HepG2 (cell line): ENCODE results near the gene BLCAP. TPM values are rescaled to one million over a fixed set of nuclear protein-coding genes. Genes with fewer than 3 reads are reported as not detected.

Experiments used
- CBX5 ChIP-seq: sonication (generic); formaldehyde crosslinking; IDR thresholded peaks from 2 replicates; pipeline ENCODE4 v1.4.0; 2020; ENCODE audit warnings: missing genetic modification reagents, borderline replicate concordance
- KMT2B ChIP-seq: IDR thresholded peaks from 2 replicates; pipeline ENCODE4 v1.6.1; 2016; ENCODE audit warnings: missing genetic modification reagents, missing compliant biosample characterization
- NRL ChIP-seq: sonication (generic); formaldehyde crosslinking; IDR thresholded peaks from 2 replicates; pipeline ENCODE4 v1.5.0; 2020; ENCODE audit warnings: missing genetic modification reagents, mild to moderate bottlenecking, moderate library complexity, borderline replicate concordance
- PRPF4 ChIP-seq: fragments of 200-400 bp; formaldehyde crosslinking; IDR thresholded peaks from 2 replicates; pipeline ENCODE4 v1.6.1; 2016; ENCODE audit warnings: low read length, low read depth; ENCODE audit not compliant: poor library complexity, severe bottlenecking
- ZNF432 ChIP-seq: sonication (generic); formaldehyde crosslinking; IDR thresholded peaks from 2 replicates; pipeline ENCODE4 v1.5.0; 2020; ENCODE audit warnings: missing genetic modification reagents, mild to moderate bottlenecking, borderline replicate concordance
- ZNF703 ChIP-seq: sonication (generic); formaldehyde crosslinking; IDR thresholded peaks from 2 replicates; pipeline ENCODE4 v1.5.1; 2020; ENCODE audit warnings: missing genetic modification reagents, mild to moderate bottlenecking, moderate library complexity, borderline replicate concordance
- ZNF720 ChIP-seq: sonication (generic); formaldehyde crosslinking; IDR thresholded peaks from 2 replicates; pipeline ENCODE4 v1.4.0; 2020; ENCODE audit warnings: missing genetic modification reagents
- polyA plus RNA-seq, 8 experiments: library from polyadenylated mRNA; depleted of rRNA in 3 of 8; stranded (reverse) in 7 of 8; unstranded in 1 of 8; fragments of >200 nt; fragmentation: Illumina TruSeq in 4 of 8; extraction: Trizol in 4 of 8; gene quantifications; 2 replicates each; pipeline versions ENCODE4 v1.2.1 to v1.2.3, GENCODE V29; 2011 to 2016; ENCODE audit warnings: low read depth in 4 of 8, missing spikeins in 1 of 8, mixed read lengths in 1 of 8; ENCODE audit not compliant: insufficient read depth in 1 of 8
- total RNA-seq, 5 experiments: library from RNA; depleted of rRNA; stranded (reverse); fragments of >200 nt; fragmentation: Illumina TruSeq; extraction: Trizol; gene quantifications; 2 replicates each; pipeline ENCODE4 v1.2.3, GENCODE V29; 2016; ENCODE audit warnings: low read depth in 1 of 5
- TF ChIP-seq, protein P1 (sequence below): sonication (generic); formaldehyde crosslinking; IDR thresholded peaks from 2 replicates; pipeline ENCODE4 v1.4.0; 2020; ENCODE audit warnings: mild to moderate bottlenecking, missing genetic modification reagents
- TF ChIP-seq, protein P2 (sequence below): sonication (generic); formaldehyde crosslinking; IDR thresholded peaks from 2 replicates; pipeline ENCODE4 v1.4.0; 2020; ENCODE audit warnings: mild to moderate bottlenecking, missing genetic modification reagents
- TF ChIP-seq, protein P3 (sequence below): fragments of 450-650 bp; IDR thresholded peaks from 2 replicates; pipeline ENCODE4 v1.6.1; 2016
- TF ChIP-seq, protein P4 (sequence below): sonication (generic); formaldehyde crosslinking; IDR thresholded peaks from 2 replicates; pipeline ENCODE4 v1.4.0; 2020; ENCODE audit warnings: missing genetic modification reagents, low read depth, mild to moderate bottlenecking, borderline replicate concordance
- TF ChIP-seq, protein P5 (sequence below): sonication (generic); formaldehyde crosslinking; IDR thresholded peaks from 2 replicates; pipeline ENCODE4 v1.5.1; 2020; ENCODE audit warnings: mild to moderate bottlenecking, missing genetic modification reagents, borderline replicate concordance
- TF ChIP-seq, protein P6 (sequence below): sonication (generic); formaldehyde crosslinking; IDR thresholded peaks from 2 replicates; pipeline ENCODE4 v1.4.0; 2020; ENCODE audit warnings: missing genetic modification reagents, borderline replicate concordance

BLCAP gene
- total and polyA plus RNA-seq, 2 of the 13 experiments (the other 11 are each of a cell fraction or from before 2014, with no cell fraction given): 52.4 to 86.8 TPM

DNA sequence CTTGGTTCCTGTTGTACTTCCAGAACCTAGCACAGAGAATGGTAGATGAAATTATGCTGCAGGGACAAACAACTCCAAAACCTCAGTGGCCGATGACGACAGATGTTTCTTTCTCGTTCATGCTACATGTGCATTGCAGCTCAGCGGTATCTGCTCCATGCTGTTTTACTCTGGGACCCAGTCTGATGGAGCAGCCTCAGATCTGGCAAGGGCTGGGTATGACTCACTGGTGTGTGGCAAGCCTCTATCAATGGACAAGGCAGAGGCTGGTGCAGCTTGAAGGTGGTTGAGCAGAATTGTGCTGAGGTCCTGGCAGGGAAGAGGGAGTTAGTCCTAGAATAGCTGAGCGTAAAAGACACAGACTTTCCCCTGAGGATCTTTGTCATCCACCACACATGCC is 10.3 kb upstream of the BLCAP start (continued):
- TF ChIP-seq, protein P1, sequence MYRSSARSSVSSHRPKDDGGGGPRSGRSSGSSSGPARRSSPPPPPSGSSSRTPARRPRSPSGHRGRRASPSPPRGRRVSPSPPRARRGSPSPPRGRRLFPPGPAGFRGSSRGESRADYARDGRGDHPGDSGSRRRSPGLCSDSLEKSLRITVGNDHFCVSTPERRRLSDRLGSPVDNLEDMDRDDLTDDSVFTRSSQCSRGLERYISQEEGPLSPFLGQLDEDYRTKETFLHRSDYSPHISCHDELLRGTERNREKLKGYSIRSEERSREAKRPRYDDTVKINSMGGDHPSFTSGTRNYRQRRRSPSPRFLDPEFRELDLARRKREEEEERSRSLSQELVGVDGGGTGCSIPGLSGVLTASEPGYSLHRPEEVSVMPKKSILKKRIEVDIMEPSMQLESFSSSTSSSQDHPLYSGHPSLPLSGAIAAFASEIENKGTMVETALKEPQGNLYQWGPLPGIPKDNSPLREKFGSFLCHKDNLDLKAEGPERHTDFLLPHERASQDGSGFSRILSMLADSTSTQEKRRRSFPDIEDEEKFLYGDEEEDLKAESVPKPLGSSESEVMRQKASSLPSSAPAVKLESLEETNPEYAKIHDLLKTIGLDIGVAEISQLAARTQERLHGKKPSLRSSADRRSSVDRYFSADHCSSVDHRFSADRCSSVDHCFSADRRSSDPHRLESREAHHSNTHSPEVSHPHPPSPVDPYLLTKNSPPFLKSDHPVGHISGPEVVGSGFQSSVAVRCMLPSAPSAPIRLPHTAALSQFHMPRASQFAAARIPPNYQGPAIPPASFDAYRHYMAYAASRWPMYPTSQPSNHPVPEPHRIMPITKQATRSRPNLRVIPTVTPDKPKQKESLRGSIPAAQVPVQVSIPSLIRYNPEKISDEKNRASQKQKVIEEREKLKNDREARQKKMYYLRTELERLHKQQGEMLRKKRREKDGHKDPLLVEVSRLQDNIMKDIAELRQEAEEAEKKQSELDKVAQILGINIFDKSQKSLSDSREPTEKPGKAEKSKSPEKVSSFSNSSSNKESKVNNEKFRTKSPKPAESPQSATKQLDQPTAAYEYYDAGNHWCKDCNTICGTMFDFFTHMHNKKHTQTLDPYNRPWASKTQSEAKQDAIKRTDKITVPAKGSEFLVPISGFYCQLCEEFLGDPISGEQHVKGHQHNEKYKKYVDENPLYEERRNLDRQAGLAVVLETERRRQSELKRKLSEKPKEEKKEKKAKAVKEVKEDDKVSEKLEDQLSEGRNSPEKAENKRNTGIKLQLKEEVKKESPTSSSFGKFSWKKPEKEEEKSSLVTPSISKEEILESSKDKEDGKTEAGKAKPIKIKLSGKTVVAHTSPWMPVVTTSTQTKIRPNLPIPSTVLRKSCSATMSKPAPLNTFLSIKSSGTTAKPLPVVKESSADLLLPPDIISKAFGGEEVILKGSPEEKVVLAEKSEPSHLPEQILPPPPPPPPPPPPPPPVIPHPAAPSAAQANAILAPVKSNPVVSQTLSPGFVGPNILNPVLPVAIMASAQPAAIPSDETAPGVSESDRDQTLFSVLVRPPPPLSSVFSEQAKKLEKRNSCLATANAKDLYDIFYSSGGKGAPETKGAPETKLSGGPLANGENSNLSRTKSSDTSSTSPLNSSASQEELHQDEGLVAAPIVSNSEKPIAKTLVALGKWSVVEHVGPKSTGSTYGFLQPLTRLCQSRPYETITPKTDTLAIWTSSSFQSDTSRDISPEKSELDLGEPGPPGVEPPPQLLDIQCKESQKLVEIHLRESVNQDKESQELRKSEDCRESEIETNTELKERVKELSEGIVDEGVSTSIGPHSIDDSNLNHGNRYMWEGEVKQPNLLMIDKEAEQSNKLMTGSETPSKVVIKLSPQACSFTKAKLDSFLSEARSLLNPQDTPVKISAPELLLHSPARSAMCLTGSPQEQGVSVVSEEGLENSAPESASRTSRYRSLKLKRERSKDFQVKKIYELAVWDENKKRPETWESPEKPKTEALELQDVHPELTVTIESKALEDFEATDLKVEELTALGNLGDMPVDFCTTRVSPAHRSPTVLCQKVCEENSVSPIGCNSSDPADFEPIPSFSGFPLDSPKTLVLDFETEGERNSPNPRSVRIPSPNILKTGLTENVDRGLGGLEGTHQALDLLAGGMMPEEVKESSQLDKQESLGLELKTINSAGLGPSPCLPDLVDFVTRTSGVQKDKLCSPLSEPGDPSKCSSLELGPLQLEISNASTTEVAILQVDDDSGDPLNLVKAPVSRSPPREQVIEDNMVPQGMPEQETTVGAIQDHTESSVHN (CRISPR knock-in tag): no peak
- TF ChIP-seq, protein P2, sequence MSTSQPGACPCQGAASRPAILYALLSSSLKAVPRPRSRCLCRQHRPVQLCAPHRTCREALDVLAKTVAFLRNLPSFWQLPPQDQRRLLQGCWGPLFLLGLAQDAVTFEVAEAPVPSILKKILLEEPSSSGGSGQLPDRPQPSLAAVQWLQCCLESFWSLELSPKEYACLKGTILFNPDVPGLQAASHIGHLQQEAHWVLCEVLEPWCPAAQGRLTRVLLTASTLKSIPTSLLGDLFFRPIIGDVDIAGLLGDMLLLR (CRISPR knock-in tag): no peak
- TF ChIP-seq ZNF432 (CRISPR knock-in tag): no peak
- no peak for TF ChIP-seq ZNF720
- TF ChIP-seq, protein P3, sequence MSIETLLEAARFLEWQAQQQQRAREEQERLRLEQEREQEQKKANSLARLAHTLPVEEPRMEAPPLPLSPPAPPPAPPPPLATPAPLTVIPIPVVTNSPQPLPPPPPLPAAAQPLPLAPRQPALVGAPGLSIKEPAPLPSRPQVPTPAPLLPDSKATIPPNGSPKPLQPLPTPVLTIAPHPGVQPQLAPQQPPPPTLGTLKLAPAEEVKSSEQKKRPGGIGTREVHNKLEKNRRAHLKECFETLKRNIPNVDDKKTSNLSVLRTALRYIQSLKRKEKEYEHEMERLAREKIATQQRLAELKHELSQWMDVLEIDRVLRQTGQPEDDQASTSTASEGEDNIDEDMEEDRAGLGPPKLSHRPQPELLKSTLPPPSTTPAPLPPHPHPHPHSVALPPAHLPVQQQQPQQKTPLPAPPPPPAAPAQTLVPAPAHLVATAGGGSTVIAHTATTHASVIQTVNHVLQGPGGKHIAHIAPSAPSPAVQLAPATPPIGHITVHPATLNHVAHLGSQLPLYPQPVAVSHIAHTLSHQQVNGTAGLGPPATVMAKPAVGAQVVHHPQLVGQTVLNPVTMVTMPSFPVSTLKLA: peak; percentile 84
- TF ChIP-seq, protein P4, sequence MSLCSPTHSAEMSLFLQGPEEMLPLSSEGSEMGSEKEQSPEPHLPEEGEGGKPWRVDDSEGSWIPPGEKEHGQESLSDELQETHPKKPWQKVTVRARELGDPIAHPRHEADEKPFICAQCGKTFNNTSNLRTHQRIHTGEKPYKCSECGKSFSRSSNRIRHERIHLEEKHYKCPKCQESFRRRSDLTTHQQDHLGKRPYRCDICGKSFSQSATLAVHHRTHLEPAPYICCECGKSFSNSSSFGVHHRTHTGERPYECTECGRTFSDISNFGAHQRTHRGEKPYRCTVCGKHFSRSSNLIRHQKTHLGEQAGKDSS: no peak
- TF ChIP-seq, protein P5, sequence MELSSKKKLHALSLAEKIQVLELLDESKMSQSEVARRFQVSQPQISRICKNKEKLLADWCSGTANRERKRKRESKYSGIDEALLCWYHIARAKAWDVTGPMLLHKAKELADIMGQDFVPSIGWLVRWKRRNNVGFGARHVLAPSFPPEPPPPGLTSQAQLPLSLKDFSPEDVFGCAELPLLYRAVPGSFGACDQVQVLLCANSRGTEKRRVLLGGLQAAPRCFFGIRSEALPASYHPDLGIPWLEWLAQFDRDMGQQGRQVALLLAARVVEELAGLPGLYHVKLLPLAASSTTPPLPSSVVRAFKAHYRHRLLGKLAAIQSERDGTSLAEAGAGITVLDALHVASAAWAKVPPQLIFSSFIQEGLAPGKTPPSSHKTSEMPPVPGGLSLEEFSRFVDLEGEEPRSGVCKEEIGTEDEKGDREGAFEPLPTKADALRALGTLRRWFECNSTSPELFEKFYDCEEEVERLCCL (CRISPR knock-in tag): no peak
- no peak for TF ChIP-seq CBX5 (CRISPR knock-in tag)
- no peak for TF ChIP-seq ZNF703
- no peak for TF ChIP-seq KMT2B
- TF ChIP-seq NRL: no peak
- TF ChIP-seq PRPF4: no peak
- TF ChIP-seq, protein P6, sequence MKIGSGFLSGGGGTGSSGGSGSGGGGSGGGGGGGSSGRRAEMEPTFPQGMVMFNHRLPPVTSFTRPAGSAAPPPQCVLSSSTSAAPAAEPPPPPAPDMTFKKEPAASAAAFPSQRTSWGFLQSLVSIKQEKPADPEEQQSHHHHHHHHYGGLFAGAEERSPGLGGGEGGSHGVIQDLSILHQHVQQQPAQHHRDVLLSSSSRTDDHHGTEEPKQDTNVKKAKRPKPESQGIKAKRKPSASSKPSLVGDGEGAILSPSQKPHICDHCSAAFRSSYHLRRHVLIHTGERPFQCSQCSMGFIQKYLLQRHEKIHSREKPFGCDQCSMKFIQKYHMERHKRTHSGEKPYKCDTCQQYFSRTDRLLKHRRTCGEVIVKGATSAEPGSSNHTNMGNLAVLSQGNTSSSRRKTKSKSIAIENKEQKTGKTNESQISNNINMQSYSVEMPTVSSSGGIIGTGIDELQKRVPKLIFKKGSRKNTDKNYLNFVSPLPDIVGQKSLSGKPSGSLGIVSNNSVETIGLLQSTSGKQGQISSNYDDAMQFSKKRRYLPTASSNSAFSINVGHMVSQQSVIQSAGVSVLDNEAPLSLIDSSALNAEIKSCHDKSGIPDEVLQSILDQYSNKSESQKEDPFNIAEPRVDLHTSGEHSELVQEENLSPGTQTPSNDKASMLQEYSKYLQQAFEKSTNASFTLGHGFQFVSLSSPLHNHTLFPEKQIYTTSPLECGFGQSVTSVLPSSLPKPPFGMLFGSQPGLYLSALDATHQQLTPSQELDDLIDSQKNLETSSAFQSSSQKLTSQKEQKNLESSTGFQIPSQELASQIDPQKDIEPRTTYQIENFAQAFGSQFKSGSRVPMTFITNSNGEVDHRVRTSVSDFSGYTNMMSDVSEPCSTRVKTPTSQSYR: no peak
